ENCODE data around the gene OR6C74. TPM values are rescaled to one million over a fixed set of nuclear protein-coding genes. Genes with fewer than 3 reads are reported as not detected.
A peak's percentile ranks its signal among the peaks of the same experiment; 100 is the strongest.

OR6C74 gene
- polyA plus RNA-seq (ENCODE audit: insufficient read length in 4 of 4) = not detected

GRCh38 chr12:55244309-55244708 lies at the start of gene OR6C74:
TSS of gene OR6C74 (plus strand) at chr12:55244609. CDS start at chr12:55247288, 2,679 bp downstream.
- DNase-seq (ENCODE audit: low read depth in 4 of 4, low spot score in 2 of 4) = no peak

- DNase-seq (ENCODE audit: low read depth in 4 of 4, low spot score in 2 of 4) = no peak
Observed at GRCh38 chr12:55220725-55221124, 23.7 kb upstream of the OR6C74 start, which contains the start of gene OR10A7. TSS of gene OR10A7 (plus strand) at chr12:55221025. CDS start at chr12:55221025, 0 bp downstream.

- DNase-seq (ENCODE audit: low read depth in 4 of 4, low spot score in 2 of 4) = no peak
Observed at GRCh38 chr12:55226523-55226922, 17.9 kb upstream of the OR6C74 start.

- DNase-seq (ENCODE audit: low read depth in 4 of 4, low spot score in 2 of 4) = no peak
Observed at GRCh38 chr12:55227643-55228042, 16.8 kb upstream of the OR6C74 start.

GRCh38 chr12:55246159-55246558 lies 1.8 kb downstream of the OR6C74 start:
- no peak for DNase-seq (ENCODE audit: low read depth in 4 of 4, low spot score in 2 of 4)

- DNase-seq (ENCODE audit: low read depth in 4 of 4, low spot score in 2 of 4) = no peak
Observed at GRCh38 chr12:55250944-55251343, 6.5 kb downstream of the OR6C74 start.

GRCh38 chr12:55253281-55253680 lies 8.9 kb downstream of the OR6C74 start:
- no peak for DNase-seq (ENCODE audit: low read depth in 4 of 4, low spot score in 2 of 4)

GRCh38 chr12:55256831-55257230 lies 12.4 kb downstream of the OR6C74 start:
- DNase-seq (ENCODE audit: low read depth in 4 of 4, low spot score in 2 of 4) = no peak

- DNase-seq (ENCODE audit: low read depth in 4 of 4, low spot score in 2 of 4) = peak in 1 of 4 donors; percentile 3
Observed at GRCh38 chr12:55258303-55258702, 13.9 kb downstream of the OR6C74 start.

- DNase-seq (ENCODE audit: low read depth in 4 of 4, low spot score in 2 of 4) = no peak
Observed at GRCh38 chr12:55280991-55281390, 36.6 kb downstream of the OR6C74 start.

- no peak for DNase-seq (ENCODE audit: low read depth in 4 of 4, low spot score in 2 of 4)
Observed at GRCh38 chr12:55289999-55290398, 45.6 kb downstream of the OR6C74 start.

Other genes with a start within 250 kb of the OR6C74 start
- not detected for gene NEUROD4, start 224.6 kb upstream of the OR6C74 start, polyA plus RNA-seq (ENCODE audit: insufficient read length in 4 of 4)
- gene OR9K2, start 118.2 kb upstream of the OR6C74 start, polyA plus RNA-seq (ENCODE audit: insufficient read length in 4 of 4) = not detected
- gene OR10A7, start 23.6 kb upstream of the OR6C74 start, polyA plus RNA-seq (ENCODE audit: insufficient read length in 4 of 4) = not detected
- gene OR6C6, start 52.0 kb downstream of the OR6C74 start, polyA plus RNA-seq (ENCODE audit: insufficient read length in 4 of 4) = under 1 TPM in 1 of 4 donors, not detected in 3; 0.13 TPM
- gene OR6C1, start 69.7 kb downstream of the OR6C74 start, polyA plus RNA-seq (ENCODE audit: insufficient read length in 4 of 4) = not detected
- not detected for gene OR6C3, start 86.1 kb downstream of the OR6C74 start, polyA plus RNA-seq (ENCODE audit: insufficient read length in 4 of 4)
- gene OR6C75, start 118.4 kb downstream of the OR6C74 start, polyA plus RNA-seq (ENCODE audit: insufficient read length in 4 of 4) = under 1 TPM in 1 of 4 donors, not detected in 3; 0.09 TPM
- not detected for gene OR6C65, start 155.9 kb downstream of the OR6C74 start, polyA plus RNA-seq (ENCODE audit: insufficient read length in 4 of 4)
- not detected for gene OR6C76, start 181.6 kb downstream of the OR6C74 start, polyA plus RNA-seq (ENCODE audit: insufficient read length in 4 of 4)
- not detected for gene OR6C2, start 199.5 kb downstream of the OR6C74 start, polyA plus RNA-seq (ENCODE audit: insufficient read length in 4 of 4)
- not detected for gene OR6C70, start 225.5 kb downstream of the OR6C74 start, polyA plus RNA-seq (ENCODE audit: insufficient read length in 4 of 4)
- not detected for gene OR6C68, start 247.8 kb downstream of the OR6C74 start, polyA plus RNA-seq (ENCODE audit: insufficient read length in 4 of 4)